ENCODE data around the gene TUBGCP6.
"Not testable (repeated sequence)": the region's sequence is repeated elsewhere in the genome, so short reads cannot be mapped to it uniquely, and the experiment has no call there.

The TUBGCP6 gene

DNA sequence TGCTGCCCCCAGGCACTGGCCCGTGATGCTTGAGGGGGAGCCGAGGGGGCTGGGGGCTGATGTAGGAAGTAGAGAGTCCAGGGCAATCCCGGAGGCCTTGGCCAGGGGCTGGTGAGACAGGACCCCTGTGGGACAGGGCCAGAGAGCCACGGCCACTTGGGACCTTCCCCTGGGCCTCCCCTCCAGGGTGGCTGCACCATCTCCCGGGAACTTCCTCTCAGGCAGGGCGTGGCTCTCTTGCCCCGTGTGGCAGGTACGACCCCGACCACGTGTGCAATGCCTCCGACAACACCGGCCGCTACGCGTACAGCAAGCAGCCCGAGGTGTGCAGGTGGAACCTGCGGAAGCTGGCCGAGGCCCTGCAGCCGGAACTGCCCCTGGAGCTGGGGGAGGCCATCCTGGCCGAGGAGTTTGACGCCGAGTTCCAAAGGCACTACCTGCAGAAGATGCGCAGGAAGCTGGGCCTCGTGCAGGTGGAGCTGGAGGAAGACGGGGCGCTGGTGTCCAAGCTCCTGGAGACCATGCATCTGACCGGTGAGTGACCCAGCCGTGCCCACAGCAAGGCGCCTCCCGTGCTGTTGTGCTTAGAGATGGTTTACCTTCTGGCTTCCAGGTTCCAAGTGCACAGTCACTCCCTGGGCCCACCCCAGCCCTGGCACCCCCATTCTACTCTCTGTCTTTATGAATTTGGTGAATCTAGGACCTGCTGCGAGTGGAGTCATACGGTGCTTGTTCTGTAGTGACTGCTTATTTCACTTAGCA, 34.3 kb downstream of the TUBGCP6 start:
- no peak for DNase-seq (ENCODE audit: low read depth, low spot score)

DNA sequence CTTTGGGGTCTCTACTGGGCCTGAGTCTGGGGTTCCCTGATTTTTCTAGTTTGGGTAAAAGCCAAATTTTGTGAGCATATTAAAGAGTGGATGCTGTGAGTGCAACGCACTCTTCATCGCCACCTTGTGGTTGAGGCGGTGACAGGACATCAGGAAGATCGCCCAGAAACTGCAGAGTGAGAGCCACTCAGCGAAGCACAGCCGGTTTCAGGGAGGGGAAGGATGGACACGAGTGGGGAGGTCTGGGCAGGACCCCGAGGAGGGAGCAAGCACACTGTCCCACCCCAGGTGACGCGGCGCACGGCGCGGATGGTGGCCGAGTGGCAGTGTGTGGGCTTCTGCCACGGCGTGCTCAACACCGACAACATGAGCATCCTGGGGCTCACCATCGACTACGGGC, 34.9 kb downstream of the TUBGCP6 start:
- DNase-seq (ENCODE audit: low read depth, low spot score) = no peak

GRCh38 chr22:50208939-50209892, 35.6 kb downstream of the TUBGCP6 start:
- DNase-seq (ENCODE audit: low read depth, low spot score) = no peak

GRCh38 chr22:50208430-50208938, 36.3 kb downstream of the TUBGCP6 start:
- no peak for DNase-seq (ENCODE audit: low read depth, low spot score)

- no peak for DNase-seq (ENCODE audit: low read depth, low spot score)
These were observed 37.3 kb downstream of the TUBGCP6 start for GRCh38 chr22:50207383-50208140.

GRCh38 chr22:50206599-50206998, 38.2 kb downstream of the TUBGCP6 start:
- DNase-seq (ENCODE audit: low read depth, low spot score) = no peak

- DNase-seq (ENCODE audit: low read depth, low spot score) = no peak
These were observed 38.8 kb downstream of the TUBGCP6 start for GRCh38 chr22:50205781-50206569.

DNA sequence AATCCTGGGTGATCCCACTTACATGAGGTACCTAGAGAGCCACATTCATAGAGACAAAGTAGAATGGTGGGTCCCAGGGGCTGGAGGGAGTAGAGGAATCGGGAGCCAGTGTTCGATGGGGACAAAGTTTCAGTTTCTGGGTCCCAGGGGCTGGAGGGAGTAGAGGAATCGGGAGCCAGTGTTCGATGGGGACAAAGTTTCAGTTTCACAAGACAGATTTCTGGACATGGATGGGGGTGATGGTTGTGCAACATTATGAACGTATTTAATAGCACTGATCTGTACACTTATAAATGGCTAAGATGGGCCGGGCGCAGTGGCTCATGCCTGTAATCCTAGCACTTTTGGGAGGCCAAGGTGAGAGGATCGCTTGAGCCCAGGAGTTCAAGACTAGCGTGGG, 39.8 kb downstream of the TUBGCP6 start:
- DNase-seq (ENCODE audit: low read depth, low spot score) = not testable (repeated sequence)

DNA sequence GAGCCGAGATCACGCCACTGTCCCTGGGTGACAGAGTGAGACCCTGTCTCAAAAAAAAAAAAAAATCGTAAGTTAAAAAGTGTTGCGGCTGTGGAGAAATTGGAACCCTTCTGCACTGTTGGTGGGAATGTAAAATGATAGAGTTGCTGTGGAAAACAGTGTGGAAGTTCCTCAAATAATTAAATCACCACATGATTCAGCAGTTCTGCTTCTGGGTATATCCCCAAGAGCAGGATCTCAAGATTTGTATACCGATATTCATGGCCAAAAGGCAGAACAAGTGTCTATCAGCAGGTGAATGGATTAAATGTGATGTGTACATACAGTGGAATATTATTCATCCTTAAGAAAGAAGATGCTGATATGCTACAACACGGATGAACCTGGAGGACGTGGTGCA, 40.3 kb downstream of the TUBGCP6 start:
- DNase-seq (ENCODE audit: low read depth, low spot score) = no peak

DNA sequence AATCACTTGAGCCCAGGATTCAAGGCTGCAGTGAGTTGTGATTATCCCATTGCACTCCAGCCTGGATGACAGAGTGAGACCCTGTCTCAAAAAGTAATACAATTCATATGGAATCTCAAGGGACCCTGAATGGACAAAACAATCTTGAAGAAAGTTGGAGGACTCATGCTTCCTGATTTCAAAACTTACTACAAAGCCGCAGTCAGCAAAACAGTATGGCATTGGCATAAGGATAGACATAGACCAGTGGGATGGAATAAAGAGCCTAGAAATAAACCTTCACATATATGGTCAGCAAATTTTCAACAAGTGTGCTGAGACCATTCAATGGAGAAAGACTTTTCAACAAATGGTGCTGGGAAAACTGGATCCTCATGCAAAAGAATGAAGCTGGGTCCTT, 41.5 kb downstream of the TUBGCP6 start:
- DNase-seq (ENCODE audit: low read depth, low spot score) = no peak

DNA sequence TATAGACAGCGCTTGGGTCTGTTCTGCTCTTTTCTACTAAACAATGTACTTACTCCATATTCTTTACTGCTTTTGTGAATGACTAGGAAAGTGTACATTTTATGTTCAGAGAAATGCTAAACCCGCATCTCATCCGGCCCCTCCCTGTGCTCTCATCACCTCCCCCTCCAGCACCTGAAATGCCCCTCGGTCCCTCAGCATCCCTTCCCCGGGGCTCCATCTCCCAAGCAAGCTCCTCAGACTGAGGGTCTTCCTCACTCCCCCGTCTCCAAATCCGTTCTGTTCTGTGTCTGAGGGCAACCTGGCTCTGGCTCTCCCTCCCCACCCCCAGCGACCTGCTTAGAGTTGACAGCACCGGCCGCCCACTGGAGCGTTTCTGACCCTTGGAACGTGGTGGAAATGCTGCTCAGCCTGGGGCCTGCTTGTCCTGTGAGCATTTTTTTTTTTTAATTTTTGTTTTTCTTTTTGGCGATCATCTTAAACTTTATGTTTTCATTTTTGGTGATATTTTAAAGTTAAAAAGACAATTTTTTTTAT, 42.6 kb downstream of the TUBGCP6 start:
- no peak for DNase-seq (ENCODE audit: low read depth, low spot score)

GRCh38 chr22:50201191-50202129, 43.4 kb downstream of the TUBGCP6 start:
- no peak for DNase-seq (ENCODE audit: low read depth, low spot score)

GRCh38 chr22:50200461-50201190, 44.2 kb downstream of the TUBGCP6 start, which contains the start of gene SELENOO:
Gene SELENOO, plus strand, starts transcription at chr22:50201011. Its CDS starts 26 bp downstream, at chr22:50201037.
- DNase-seq (ENCODE audit: low read depth, low spot score) = no peak

DNA sequence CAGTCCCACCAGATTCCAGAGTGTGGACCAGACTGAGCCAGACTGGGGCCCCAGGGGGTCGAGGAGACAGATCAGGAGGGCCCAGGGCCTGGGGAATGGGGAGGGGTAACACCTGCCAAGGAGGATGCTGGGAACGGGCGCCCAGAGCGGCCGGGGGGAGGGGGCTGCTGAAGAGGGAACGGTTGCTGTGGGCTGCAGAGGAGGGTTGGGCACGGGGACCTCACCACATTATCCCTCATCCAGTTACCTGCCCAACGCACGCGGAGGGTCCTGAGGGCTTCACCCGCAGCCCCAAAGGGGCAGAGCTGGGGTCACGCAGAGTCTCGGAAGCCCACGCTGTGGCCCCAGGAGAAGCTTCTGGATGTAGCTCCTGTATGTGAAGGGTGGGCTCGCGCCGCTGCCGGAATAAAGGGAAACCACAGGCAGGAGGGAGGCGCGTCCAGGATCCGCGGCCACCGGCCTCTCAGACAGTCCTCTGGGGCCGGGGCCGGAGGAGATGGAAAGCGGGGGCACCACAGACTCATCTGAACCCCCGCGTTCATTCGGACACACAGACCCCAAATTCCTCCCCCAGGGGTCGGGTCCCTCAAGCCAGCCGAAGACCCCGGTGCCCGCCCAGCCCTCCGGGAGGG, 44.9 kb downstream of the TUBGCP6 start:
- no peak for DNase-seq (ENCODE audit: low read depth, low spot score)

DNA sequence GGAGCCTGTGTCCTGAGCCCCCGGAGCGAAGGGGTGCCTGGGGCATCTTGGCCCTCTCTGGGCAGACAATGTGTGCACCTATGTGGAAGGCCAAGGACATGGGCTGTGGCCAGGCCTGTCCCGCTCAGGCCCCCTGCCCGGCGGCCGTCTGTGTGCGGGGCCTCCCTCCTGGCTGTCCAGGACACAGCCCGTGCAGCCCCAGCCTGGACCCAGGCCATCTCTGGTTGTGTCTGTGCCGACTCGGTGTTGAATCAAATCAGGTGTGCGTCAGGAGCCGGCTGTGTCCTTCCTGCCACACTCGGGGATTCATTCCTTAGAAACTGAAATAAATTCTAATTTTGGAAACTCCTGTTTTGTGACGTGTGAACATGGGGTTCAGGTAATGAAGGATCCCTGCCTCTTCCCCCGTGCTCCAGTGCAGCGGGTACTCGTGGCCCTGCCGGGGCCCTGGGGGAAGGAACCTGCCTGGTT, 45.5 kb downstream of the TUBGCP6 start:
- no peak for DNase-seq (ENCODE audit: low read depth, low spot score)

GRCh38 chr22:50198624-50199017, 46.2 kb downstream of the TUBGCP6 start:
- DNase-seq (ENCODE audit: low read depth, low spot score) = no peak

- DNase-seq (ENCODE audit: low read depth, low spot score) = no peak
These were observed 46.8 kb downstream of the TUBGCP6 start for GRCh38 chr22:50197856-50198623.
